ENCODE results near the gene APPBP2. TPM values are rescaled to one million over a fixed set of nuclear protein-coding genes. Genes with fewer than 3 reads are reported as not detected.
A peak's percentile ranks its signal among the peaks of the same experiment; 100 is the strongest.
"Not testable (repeated sequence)": the region's sequence is repeated elsewhere in the genome, so short reads cannot be mapped to it uniquely, and the experiment has no call there.

APPBP2 gene
- total RNA-seq, 4 donors from 2014 or later = 33.1 to 49.0 (median 45.4) TPM

DNA sequence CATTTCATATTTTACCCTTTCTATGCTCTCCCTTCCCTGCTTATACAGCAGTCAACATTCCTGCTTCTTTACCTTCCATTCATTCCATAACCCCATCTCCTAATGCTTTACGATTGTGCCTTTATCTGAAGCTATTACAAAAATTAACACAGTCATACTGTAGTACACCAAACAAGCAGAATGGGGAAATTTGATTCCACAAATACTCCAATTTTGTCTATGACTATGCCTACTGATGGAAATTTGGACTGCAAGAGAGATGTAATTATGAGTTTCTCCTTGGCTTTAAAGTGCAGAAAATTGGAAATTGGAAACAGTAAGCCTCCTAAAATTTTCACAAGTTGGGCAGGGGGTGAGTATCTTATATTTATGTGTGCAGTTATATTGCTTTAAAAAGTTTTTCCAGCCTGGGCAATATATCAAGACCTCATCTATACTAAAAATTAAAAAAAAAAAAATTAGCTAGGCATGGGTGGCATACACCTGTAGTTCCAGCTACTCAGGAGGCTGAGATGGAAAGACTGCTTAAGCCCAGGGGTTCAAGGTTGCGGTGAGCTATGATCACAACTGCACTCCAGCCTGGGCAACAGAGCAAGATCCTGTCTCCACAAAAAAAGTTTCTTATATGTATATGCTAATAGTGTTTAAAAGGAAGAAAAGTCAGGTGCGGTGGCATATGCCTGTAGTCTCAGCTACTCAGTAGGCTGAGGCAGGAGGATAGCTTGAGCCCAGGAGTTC, 3.0 kb downstream of the APPBP2 start:
- H3K36me3 ChIP-seq = peaks cover 0 to 8% of the 10 kb centered on the region in 2 donors
- no peak overlapping the region for H3K27ac ChIP-seq
- no peak overlapping the region for H3K4me3 ChIP-seq (replicated peaks in 1 of 3)
- intact Hi-C loops (cut with DNase I) = no loop called here
- no peak for DNase-seq
- no peaks in the 10 kb centered on the region for H3K27me3 ChIP-seq
- peaks cover 18 to 24% of the 10 kb centered on the region in 2 donors for H3K4me1 ChIP-seq
- 91 to 94% methylated on average over 3 of the region's 3 CpGs for WGBS, 2 donors
- no peaks in the 10 kb centered on the region for H3K9me3 ChIP-seq
- TF ChIP-seq POLR2A (IDR thresholded peaks at IDR 0.05) = no peak
- TF ChIP-seq, protein P1, sequence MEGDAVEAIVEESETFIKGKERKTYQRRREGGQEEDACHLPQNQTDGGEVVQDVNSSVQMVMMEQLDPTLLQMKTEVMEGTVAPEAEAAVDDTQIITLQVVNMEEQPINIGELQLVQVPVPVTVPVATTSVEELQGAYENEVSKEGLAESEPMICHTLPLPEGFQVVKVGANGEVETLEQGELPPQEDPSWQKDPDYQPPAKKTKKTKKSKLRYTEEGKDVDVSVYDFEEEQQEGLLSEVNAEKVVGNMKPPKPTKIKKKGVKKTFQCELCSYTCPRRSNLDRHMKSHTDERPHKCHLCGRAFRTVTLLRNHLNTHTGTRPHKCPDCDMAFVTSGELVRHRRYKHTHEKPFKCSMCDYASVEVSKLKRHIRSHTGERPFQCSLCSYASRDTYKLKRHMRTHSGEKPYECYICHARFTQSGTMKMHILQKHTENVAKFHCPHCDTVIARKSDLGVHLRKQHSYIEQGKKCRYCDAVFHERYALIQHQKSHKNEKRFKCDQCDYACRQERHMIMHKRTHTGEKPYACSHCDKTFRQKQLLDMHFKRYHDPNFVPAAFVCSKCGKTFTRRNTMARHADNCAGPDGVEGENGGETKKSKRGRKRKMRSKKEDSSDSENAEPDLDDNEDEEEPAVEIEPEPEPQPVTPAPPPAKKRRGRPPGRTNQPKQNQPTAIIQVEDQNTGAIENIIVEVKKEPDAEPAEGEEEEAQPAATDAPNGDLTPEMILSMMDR (IDR thresholded peaks at IDR 0.05) = no peak

DNA sequence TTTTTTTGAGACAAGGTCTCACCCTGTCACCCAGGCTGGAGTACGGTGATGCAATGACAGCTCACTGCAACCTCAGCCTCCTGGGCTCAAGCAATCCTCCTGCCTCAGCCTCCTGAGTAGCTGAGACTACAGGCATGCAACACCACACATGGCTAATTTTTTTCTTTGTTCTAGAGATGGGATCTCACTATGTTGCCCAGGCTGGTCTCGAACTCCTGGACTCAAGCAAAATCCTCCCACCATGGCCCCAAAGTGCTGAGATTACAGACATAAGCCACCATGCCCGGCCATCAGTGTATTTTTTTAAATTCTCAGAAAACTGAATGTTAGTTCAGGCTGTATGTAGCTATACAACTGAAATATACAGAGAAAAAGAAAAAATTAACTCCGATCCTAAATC, 6.2 kb downstream of the APPBP2 start:
- Histone ChIP-seq H3K27ac (no peak overlapping the region), H3K4me1 (peaks cover 18 to 22% of the 10 kb centered on the region in 2 donors), H3K36me3 (peaks cover 0 to 8% of the 10 kb centered on the region in 2 donors), H3K9me3 (no peaks in the 10 kb centered on the region), H3K27me3 (no peaks in the 10 kb centered on the region), H3K4me3 (replicated peaks in 1 of 3) (no peak overlapping the region)
- intact Hi-C loops (cut with DNase I) = no loop called here
- no peak for TF ChIP-seq POLR2A (IDR thresholded peaks at IDR 0.05)
- TF ChIP-seq, protein P1 (IDR thresholded peaks at IDR 0.05) = no peak
- no peak for DNase-seq
- WGBS, 2 donors = 97% methylated on average over 4 of the region's 4 CpGs

DNA sequence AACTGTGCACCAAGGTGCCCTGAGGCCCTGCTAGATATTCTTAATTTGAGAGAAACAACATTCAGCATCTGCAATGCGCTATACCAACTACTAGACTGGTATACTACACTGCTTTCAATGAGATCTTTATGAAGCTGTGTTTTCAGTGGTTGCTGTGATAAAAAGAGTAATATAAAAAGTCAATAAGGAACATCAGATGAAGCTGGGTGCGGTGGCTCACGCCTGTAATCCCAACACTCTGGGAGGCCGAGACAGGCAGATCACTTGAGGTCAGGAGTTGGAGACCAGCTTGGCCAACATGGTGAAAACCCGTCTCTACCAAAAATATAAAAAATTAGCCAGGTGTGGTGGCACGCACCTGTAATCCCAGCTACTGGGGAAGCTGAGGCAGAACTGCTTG, 10.4 kb downstream of the APPBP2 start:
- H3K27ac ChIP-seq; intact Hi-C loops (cut with DNase I); H3K27me3 ChIP-seq; H3K4me1 ChIP-seq; DNase-seq; H3K9me3 ChIP-seq; H3K36me3 ChIP-seq; H3K4me3 ChIP-seq (replicated peaks in 1 of 3): not testable (repeated sequence)
- WGBS, 2 donors = 97 to 98% methylated on average over 6 of the region's 6 CpGs

DNA sequence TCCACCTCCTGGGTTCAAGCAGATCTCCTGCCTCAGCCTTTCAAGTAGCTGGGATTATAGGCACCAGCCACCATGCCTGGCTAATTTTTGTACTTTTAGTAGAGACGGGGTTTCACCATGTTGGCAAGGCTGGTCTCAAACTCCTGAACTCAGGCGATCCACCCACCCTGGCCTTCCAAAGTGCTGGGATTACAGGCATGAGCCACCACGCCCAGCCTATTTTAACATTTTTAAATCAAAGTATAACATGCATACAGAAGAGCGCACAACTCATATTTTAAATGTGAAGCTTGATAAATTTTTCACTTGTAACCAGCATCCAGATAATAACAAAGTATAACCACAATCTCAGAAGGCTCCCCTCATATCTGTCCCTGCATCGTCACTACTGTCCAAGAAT, 10.8 kb downstream of the APPBP2 start:
- intact Hi-C loops (cut with DNase I); H3K9me3 ChIP-seq; H3K4me3 ChIP-seq (replicated peaks in 1 of 3); H3K27me3 ChIP-seq; H3K4me1 ChIP-seq; DNase-seq; H3K36me3 ChIP-seq; H3K27ac ChIP-seq: not testable (repeated sequence)
- 95 to 99% methylated on average over 5 of the region's 5 CpGs for WGBS, 2 donors

DNA sequence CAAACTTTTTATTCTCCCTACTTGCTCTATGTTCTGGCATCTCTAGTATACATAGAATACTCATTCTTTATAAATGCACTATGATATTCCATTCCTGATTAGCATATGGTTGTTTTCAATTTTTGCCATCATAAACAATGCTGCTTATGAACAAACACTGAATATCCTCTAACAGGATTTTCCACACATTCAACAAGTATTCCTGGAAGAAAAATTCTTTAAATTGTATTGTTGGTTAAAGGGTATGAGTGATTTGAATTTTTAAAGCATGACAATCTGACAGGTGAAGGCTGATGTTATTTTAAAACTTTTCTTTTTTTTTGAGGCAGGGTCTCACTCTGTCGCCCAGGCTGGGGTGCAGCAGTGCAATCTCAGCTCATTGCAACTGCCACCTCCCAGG, 11.5 kb downstream of the APPBP2 start:
- 85 to 92% methylated on average over 1 of the region's 1 CpG for WGBS, 2 donors
- peaks cover 1 to 7% of the 10 kb centered on the region in 2 donors for H3K4me1 ChIP-seq
- DNase-seq = no peak
- TF ChIP-seq, protein P1 (IDR thresholded peaks at IDR 0.05) = no peak
- TF ChIP-seq POLR2A (IDR thresholded peaks at IDR 0.05) = no peak
- no peak overlapping the region for H3K4me3 ChIP-seq (replicated peaks in 1 of 3)
- H3K27me3 ChIP-seq = no peaks in the 10 kb centered on the region
- H3K36me3 ChIP-seq = peaks cover 0 to 3% of the 10 kb centered on the region in 2 donors
- H3K27ac ChIP-seq = peak overlapping the region in 1 of 3 donors; percentile 15
- intact Hi-C loops (cut with DNase I) = no loop called here
- no peaks in the 10 kb centered on the region for H3K9me3 ChIP-seq

DNA sequence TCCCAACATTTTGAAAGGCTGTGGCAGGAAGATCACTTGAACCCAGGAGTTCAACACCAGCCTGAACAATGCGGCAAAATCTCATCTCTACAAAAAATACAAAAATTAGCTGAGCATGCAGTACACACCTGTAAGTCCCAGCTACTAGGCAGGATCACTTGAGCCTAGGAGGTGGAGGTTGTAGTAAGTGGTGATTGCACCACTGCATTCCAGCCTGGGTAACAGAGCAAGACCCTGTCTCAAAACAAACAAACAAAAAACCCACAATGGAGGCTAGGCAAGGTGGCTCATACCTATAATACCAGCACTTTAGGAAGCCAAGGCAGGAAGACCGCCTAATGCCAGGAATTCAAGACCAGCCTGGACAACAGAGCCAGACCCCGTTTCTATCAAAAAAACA, 12.0 kb downstream of the APPBP2 start:
- Histone ChIP-seq H3K4me1 (peaks cover 6 to 12% of the 10 kb centered on the region in 2 donors), H3K9me3 (no peaks in the 10 kb centered on the region), H3K27ac (peak overlapping the region in 1 of 3 donors; percentile 15), H3K36me3 (peaks cover 0 to 3% of the 10 kb centered on the region in 2 donors), H3K4me3 (replicated peaks in 1 of 3) (no peak overlapping the region), H3K27me3 (no peaks in the 10 kb centered on the region)
- peak; percentile 38 to 39 for DNase-seq
- intact Hi-C loops (cut with DNase I) = no loop called here
- WGBS, 2 donors = 72 to 77% methylated on average over 3 of the region's 3 CpGs
- no peak for TF ChIP-seq POLR2A (IDR thresholded peaks at IDR 0.05)
- TF ChIP-seq, protein P1 (IDR thresholded peaks at IDR 0.05) = no peak

All from thyroid gland (tissue), 4 donors.